Karpas-422 (cell line): ENCODE results near the gene UQCR11. TPM values are rescaled to one million over a fixed set of nuclear protein-coding genes. Genes with fewer than 3 reads are reported as not detected.
"Not testable (repeated sequence)": the region's sequence is repeated elsewhere in the genome, so short reads cannot be mapped to it uniquely, and the experiment has no call there.

Experiments
- DNase-seq: peaks from one replicate; pipeline ENCODE4 v3.0.0-alpha.2; 2015
- H2AFZ ChIP-seq: fragments of 200-600 bp; sonication (generic); 2 replicates; pipeline ENCODE4 v1.6.1; 2014; ENCODE audit warnings: antibody characterized with exemption, low read length, mixed read lengths
- H3K27ac ChIP-seq: fragments of 200-600 bp; sonication (generic); 2 replicates; pipeline ENCODE4 v1.5.1; 2014; ENCODE audit warnings: mild to moderate bottlenecking, low read length, moderate library complexity
- H3K27me3 ChIP-seq: fragments of 200-600 bp; sonication (generic); 2 replicates; pipeline ENCODE4 v1.6.1; 2014; ENCODE audit warnings: low read length, mixed read lengths
- H3K36me3 ChIP-seq: fragments of 200-600 bp; sonication (generic); 2 replicates; pipeline ENCODE4 v1.6.1; 2014; ENCODE audit warnings: low read length, mixed read lengths; ENCODE audit not compliant: insufficient read depth
- H3K4me1 ChIP-seq: fragments of 200-600 bp; sonication (generic); 2 replicates; pipeline ENCODE4 v1.6.1; 2014; ENCODE audit warnings: mild to moderate bottlenecking, low read length, mixed read lengths
- H3K4me2 ChIP-seq: fragments of 200-600 bp; sonication (generic); 2 replicates; pipeline ENCODE4 v1.6.1; 2014; ENCODE audit warnings: low read length, low read depth, mild to moderate bottlenecking; ENCODE audit not compliant: poor library complexity, severe bottlenecking
- H3K4me3 ChIP-seq: fragments of 200-600 bp; sonication (generic); 2 replicates; pipeline ENCODE4 v1.5.1; 2014; ENCODE audit warnings: mild to moderate bottlenecking, antibody characterized with exemption, low read length, mixed read lengths
- H3K79me2 ChIP-seq: fragments of 200-600 bp; sonication (generic); 2 replicates; pipeline ENCODE4 v1.6.1; 2014; ENCODE audit warnings: mild to moderate bottlenecking, low read length, mixed read lengths
- H3K9ac ChIP-seq: fragments of 200-600 bp; sonication (generic); 2 replicates; pipeline ENCODE4 v1.6.0; 2014; ENCODE audit warnings: low read length
- H3K9me2 ChIP-seq: fragments of 200-600 bp; sonication (generic), shearing (Covaris generic); replicated peaks from 2 replicates; pipeline ENCODE4 v1.6.0; 2014; ENCODE audit warnings: mild to moderate bottlenecking, low read length, moderate library complexity; ENCODE audit not compliant: insufficient read depth
- H3K9me3 ChIP-seq: fragments of 300-700, 200-600 bp; sonication (generic); 2 replicates; pipeline ENCODE4 v1.6.1; 2014; ENCODE audit warnings: low read length, mixed read lengths
- H4K20me1 ChIP-seq: fragments of 200-600 bp; sonication (generic); 2 replicates; pipeline ENCODE4 v1.6.1; 2014; ENCODE audit warnings: mild to moderate bottlenecking, antibody characterized with exemption, low read length, low read depth; ENCODE audit not compliant: insufficient read depth
- total RNA-seq: library from RNA; depleted of rRNA; stranded (reverse); fragments of >200 nt; shearing (Covaris generic); gene quantifications from 2 replicates; pipeline ENCODE4 v1.2.3, GENCODE V29; 2014; ENCODE audit warnings: low replicate concordance

UQCR11 gene
- total RNA-seq, 1 experiment from 2014 or later = 106 TPM

DNA sequence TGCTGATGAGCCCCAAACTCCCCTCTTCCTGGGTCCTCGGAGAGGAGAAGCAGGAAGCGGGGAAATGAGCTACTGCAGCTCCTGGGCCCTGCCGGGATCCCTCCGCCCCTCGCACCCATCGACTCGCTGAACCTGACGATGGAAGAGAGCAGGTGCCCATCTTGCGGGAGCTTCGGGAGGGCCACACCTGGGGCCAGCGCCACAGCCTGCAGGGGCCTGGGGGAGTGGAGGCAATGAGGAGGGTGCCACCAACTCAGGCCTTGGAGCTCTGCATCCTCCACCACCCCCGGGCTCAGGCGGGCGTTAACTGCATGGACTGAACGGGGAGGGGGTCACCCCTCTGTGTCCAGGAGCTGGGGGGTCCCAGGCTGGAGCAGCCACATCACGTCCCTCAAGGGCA, 38.8 kb upstream of the UQCR11 start:
- no peaks in the 10 kb centered on the region for H3K9me3 ChIP-seq
- no peaks in the 10 kb centered on the region for H3K9me2 ChIP-seq
- peaks cover 65% of the 10 kb centered on the region for H3K79me2 ChIP-seq
- H4K20me1 ChIP-seq = peaks cover 5% of the 10 kb centered on the region; the same call in 1 of the 2 replicates
- no peak overlapping the region for H3K27ac ChIP-seq
- H3K27me3 ChIP-seq = no peaks in the 10 kb centered on the region
- no peak overlapping the region for H3K4me3 ChIP-seq
- H3K4me1 ChIP-seq = peaks cover 20% of the 10 kb centered on the region
- H2AFZ ChIP-seq = no peak overlapping the region
- no peak overlapping the region for H3K4me2 ChIP-seq
- DNase-seq = no peak
- H3K9ac ChIP-seq = no peak overlapping the region
- peaks cover 34% of the 10 kb centered on the region for H3K36me3 ChIP-seq

DNA sequence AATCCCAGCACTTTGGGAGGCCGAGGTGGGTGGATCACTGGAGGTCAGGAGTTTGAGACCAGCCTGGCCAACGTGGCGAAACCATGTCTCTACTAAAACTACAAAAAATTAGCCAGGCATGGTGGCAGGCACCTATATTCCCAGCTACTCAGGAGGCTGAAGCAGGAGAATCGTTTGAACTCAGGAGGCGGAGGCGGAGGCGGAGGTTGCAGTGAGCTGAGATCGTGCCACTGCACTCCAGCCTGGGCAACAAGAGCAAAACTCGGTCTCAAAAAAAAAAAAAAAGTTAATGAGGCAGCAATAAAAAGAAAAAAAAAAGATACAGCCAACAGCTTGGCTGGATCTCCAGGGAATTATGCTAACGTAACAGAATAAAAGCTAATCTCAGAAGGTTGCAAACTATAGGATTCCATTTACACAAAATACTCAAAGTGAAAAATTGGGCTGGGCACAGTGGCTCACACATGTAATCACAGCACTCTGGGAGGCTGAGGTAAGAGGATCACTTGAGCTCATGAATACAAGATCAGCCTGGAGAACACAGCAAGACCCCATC, 35.7 kb upstream of the UQCR11 start:
- H3K4me3 ChIP-seq, H3K9me2 ChIP-seq, H3K4me2 ChIP-seq, H3K27ac ChIP-seq, H2AFZ ChIP-seq, H3K9me3 ChIP-seq, H3K27me3 ChIP-seq, H3K4me1 ChIP-seq, H3K9ac ChIP-seq, DNase-seq: not testable (repeated sequence)
- H3K79me2 ChIP-seq = peaks cover 64% of the 10 kb centered on the region
- peaks cover 21% of the 10 kb centered on the region; the same call in 1 of the 2 replicates for H4K20me1 ChIP-seq
- H3K36me3 ChIP-seq = peaks cover 36% of the 10 kb centered on the region

- H3K36me3 ChIP-seq = peaks cover 23% of the 10 kb centered on the region
Observed at GRCh38 chr19:1636325-1637236, 31.3 kb upstream of the UQCR11 start.

GRCh38 chr19:1634938-1635243, 29.6 kb upstream of the UQCR11 start:
- H3K4me3 ChIP-seq = no peak overlapping the region
- no peak overlapping the region for H3K9ac ChIP-seq
- peaks cover 54% of the 10 kb centered on the region for H3K79me2 ChIP-seq
- no peaks in the 10 kb centered on the region for H3K9me3 ChIP-seq
- peaks cover 59% of the 10 kb centered on the region; the same call in 1 of the 2 replicates for H4K20me1 ChIP-seq
- no peaks in the 10 kb centered on the region for H3K4me1 ChIP-seq
- H3K4me2 ChIP-seq = no peak overlapping the region
- peaks cover 22% of the 10 kb centered on the region for H3K36me3 ChIP-seq
- no peaks in the 10 kb centered on the region for H3K9me2 ChIP-seq
- H3K27me3 ChIP-seq = no peaks in the 10 kb centered on the region
- no peak for DNase-seq
- H2AFZ ChIP-seq = no peak overlapping the region
- no peak overlapping the region for H3K27ac ChIP-seq

More at GRCh38 chr19:1636325-1637236, 31.3 kb upstream of the UQCR11 start:
- DNase-seq = no peak
- Histone ChIP-seq H2AFZ (no peak overlapping the region), H3K9me2 (no peaks in the 10 kb centered on the region), H3K4me3 (no peak overlapping the region), H3K9ac (no peak overlapping the region), H3K27me3 (no peaks in the 10 kb centered on the region), H3K27ac (no peak overlapping the region), H4K20me1 (peaks cover 45% of the 10 kb centered on the region; the same call in 1 of the 2 replicates), H3K4me2 (no peak overlapping the region), H3K79me2 (peaks cover 67% of the 10 kb centered on the region), H3K9me3 (no peaks in the 10 kb centered on the region), H3K4me1 (no peaks in the 10 kb centered on the region)

GRCh38 chr19:1634242-1634937, 29.1 kb upstream of the UQCR11 start:
- Histone ChIP-seq H3K9me2 (no peaks in the 10 kb centered on the region), H3K27me3 (no peaks in the 10 kb centered on the region), H3K9ac (no peak overlapping the region), H3K4me1 (no peaks in the 10 kb centered on the region), H3K27ac (no peak overlapping the region), H4K20me1 (peaks cover 58% of the 10 kb centered on the region; the same call in 1 of the 2 replicates), H3K9me3 (no peaks in the 10 kb centered on the region), H3K4me2 (no peak overlapping the region), H3K36me3 (peaks cover 17% of the 10 kb centered on the region), H2AFZ (no peak overlapping the region), H3K79me2 (peaks cover 49% of the 10 kb centered on the region), H3K4me3 (no peak overlapping the region)
- peak; percentile 69 for DNase-seq

GRCh38 chr19:1633269-1633826, 28.1 kb upstream of the UQCR11 start:
- Histone ChIP-seq H3K9ac (no peak overlapping the region), H3K27me3 (no peaks in the 10 kb centered on the region), H2AFZ (no peak overlapping the region), H3K9me3 (no peaks in the 10 kb centered on the region), H3K4me2 (no peak overlapping the region), H4K20me1 (peaks cover 49% of the 10 kb centered on the region; the same call in 1 of the 2 replicates), H3K4me3 (no peak overlapping the region), H3K79me2 (peaks cover 40% of the 10 kb centered on the region), H3K36me3 (peaks cover 8% of the 10 kb centered on the region; the same call in 1 of the 2 replicates), H3K27ac (no peak overlapping the region), H3K4me1 (no peaks in the 10 kb centered on the region), H3K9me2 (no peaks in the 10 kb centered on the region)
- DNase-seq = no peak

DNA sequence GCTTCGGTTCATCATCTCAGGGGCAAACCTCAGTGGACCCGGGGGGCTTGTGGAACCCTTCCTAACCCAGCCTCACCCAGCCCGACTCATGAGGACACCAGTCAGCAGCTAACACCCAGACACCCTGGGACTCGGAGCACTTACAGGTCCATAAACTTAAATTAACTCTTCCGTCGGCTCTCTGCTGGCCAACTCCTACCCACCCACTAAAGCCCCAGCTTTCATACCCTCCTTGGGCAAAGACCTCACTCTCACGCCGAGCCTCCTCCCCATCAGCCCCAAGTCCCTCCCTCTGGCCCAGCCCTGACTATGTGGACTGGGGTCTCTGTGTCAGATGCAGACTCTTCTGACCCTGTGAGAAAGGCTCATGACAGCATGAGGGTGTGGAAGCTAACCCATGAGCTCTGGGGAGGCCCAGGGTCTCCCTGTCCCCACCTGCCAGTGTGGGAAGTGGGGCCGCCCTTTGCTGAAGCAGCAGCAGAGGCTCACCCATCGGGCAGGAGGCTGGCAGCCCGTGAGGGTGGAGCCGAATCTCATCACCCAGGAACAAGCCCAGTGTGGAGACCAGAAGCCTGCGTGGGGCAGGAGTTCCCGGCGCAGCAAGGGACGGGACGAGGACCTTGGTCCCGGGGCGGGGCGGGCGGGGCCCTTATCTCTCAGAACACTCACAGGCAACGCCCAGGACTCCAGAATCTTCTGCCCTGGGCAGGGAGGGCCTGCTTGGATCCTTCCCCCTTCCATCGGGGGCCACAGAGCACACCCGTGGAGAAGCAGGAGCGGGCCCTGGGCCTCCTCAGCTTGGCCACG, 27.4 kb upstream of the UQCR11 start:
- Histone ChIP-seq H3K4me1 (no peaks in the 10 kb centered on the region), H3K9me2 (no peaks in the 10 kb centered on the region), H2AFZ (no peak overlapping the region), H3K36me3 (peaks cover under 1% of the 10 kb centered on the region; the same call in 1 of the 2 replicates), H4K20me1 (peaks cover 44% of the 10 kb centered on the region; the same call in 1 of the 2 replicates), H3K9me3 (no peaks in the 10 kb centered on the region), H3K79me2 (peaks cover 33% of the 10 kb centered on the region), H3K9ac (no peak overlapping the region), H3K4me3 (no peak overlapping the region), H3K4me2 (no peak overlapping the region), H3K27me3 (no peaks in the 10 kb centered on the region), H3K27ac (no peak overlapping the region)
- DNase-seq = no peak
